ENCODE measurements around the gene SYTL3.

DNA sequence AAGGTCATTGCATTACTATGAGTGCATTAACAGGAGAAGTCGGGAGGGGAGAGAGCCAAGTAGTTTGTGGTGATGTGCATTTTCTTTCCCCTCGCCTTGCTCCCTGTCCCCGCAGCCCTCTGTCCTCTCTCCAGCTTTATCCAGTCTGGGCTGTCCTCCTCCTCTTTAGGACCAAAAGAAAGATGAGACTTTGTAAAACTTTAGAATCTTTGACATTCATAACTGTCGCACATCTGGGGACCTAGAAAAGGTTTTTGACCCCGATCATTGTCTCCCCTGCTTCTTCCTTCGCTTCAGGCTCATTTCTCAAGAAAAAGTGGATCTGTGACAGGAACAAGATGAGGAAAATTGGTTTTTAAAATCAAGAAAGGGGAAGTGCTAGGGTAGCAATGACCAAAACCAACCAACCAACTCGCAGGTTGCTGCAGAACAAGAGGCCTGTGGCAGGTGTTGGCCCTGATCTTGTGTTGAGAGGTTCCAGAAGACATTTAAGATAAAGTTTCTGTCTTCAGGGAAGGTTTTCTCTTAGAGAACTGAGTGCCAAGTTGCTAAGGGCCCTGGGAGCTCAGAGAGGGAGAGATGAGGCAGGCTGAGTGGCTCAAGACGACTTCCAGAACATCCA is 17.6 kb downstream of the SYTL3 start:
- TF ChIP-seq, protein P1, sequence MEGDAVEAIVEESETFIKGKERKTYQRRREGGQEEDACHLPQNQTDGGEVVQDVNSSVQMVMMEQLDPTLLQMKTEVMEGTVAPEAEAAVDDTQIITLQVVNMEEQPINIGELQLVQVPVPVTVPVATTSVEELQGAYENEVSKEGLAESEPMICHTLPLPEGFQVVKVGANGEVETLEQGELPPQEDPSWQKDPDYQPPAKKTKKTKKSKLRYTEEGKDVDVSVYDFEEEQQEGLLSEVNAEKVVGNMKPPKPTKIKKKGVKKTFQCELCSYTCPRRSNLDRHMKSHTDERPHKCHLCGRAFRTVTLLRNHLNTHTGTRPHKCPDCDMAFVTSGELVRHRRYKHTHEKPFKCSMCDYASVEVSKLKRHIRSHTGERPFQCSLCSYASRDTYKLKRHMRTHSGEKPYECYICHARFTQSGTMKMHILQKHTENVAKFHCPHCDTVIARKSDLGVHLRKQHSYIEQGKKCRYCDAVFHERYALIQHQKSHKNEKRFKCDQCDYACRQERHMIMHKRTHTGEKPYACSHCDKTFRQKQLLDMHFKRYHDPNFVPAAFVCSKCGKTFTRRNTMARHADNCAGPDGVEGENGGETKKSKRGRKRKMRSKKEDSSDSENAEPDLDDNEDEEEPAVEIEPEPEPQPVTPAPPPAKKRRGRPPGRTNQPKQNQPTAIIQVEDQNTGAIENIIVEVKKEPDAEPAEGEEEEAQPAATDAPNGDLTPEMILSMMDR (optimal IDR thresholded peaks at IDR 0.05 in 1 of 3, IDR thresholded peaks at IDR 0.05 in 1 of 3, conservative IDR thresholded peaks at IDR 0.05 in 1 of 3; ENCODE audit: extremely low read depth in 1 of 3, insufficient read depth in 2 of 3, low read length in 3 of 3) = no peak
- TF ChIP-seq EZH2 (IDR thresholded peaks at IDR 0.05; ENCODE audit: low read length) = no peak

Data from keratinocyte (primary cell).